Stimulated activated naive CD4-positive, alpha-beta T cell (primary cell): ENCODE data around the gene AKAP5.

Experiments used
- DNase-seq, 6 experiments: peaks; one replicate each; lab custom pipeline; 2025; lab: John Stamatoyannopoulos, UW

Gene AKAP5

DNA sequence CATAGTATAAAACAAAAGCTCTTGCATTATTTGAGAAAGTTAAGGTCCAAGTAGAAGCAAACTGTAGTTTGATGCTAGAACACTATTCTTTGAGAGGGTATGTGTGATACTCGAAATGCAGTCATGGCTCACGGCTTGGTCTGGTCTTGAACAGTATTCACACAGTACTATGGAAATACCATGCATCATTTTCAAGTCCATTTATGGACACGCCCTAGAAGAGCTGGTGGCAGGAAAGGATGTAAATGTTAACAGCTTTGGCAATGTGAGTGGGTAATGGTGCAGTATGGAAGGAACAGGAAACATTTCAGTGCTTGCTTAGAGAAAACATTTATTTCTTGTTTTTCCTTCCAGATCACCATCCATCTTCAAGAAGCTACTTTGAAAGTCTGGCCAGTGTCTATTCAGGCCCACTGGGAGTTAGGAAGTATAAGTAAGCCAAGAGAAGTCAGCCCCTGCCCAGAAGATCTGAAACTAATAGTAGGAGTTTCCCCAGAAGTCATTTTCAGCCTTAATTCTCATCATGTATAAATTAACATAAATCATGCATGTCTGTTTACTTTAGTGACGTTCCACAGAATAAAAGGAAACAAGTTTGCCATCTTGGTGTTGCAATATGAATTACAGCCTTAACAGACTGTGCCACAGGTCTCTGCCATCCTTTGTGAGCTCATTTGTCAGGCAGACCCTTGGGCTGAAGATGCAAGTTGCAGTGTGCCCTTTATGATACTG is 5.7 kb upstream of the AKAP5 start:
- no peak for DNase-seq

DNA sequence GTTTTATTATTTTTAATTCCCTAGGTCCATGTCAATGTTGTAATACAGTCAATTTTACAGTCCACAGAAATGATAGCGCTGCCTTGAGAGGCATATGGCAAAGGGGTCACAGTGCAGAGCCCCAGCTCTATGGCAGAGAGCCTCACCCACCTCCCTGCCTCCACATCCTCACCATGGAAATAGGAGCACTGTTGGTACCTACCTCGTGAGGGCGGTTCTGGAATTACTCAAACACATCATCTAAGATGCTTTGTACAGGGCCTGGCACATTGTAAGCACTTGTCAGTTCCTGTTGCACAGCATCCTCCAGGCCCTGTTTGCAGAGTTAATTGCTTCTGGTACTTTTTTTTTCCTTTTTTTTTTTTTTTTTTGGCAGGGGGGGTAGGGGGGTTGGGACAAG is 4.1 kb upstream of the AKAP5 start:
- no peak for DNase-seq

DNA sequence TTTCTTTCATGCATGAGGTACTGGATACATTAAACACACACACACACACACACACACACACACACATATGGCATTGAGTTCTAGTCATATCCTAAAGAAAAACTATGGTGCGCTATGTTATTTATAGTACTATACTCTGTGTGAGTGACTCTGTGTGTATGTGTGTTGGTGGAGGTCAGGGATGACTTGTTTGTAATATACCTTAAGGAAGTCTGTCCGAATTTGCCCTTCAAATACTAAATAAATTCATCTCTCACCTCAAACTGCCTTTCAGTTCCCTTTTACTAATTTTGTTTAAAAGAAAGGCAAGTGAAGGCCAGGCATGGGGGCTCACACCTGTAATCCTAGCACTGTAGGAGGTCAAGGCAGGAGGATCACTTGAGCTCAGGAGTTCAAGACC is 2.1 kb upstream of the AKAP5 start:
- DNase-seq = no peak

DNA sequence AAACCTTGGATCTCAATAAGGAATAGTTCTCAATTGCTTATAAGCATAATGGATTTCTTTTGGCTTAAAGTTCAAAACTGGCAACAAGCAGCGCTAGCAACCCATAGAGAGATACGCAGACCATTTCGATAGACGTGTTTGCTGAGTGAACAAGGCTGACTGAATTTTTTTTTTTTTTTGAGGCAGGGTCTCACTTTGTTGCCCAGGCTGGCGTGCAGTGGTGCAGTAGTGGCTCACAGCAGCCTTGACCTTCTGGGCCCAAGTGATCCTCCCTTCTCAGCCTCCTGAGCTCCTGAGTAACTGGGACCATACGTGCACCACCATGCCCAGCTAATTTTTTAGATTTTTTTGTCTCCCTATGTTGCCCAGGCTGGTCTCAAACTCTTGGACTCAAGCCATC is 1.4 kb upstream of the AKAP5 start:
- no peak for DNase-seq

DNA sequence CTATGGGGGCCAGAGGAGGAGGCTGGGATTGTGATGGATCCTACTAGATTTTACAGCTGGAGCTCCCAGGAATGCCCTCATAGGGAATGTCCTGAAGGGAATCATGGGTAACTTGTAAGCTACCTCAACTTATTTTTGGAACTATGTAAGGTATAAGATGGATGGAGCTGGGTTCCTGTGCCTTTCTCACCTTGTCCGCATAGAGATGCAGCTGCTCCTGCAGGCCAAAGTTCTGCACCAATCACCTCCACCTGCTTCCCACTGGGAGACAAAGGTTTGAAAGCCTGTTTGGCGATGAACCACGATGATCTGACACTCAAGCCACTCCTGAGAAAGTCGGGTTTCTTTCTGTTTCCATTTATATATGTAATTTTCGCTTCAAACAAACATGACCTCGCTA is 648 bp upstream of the AKAP5 start:
- no peak for DNase-seq

DNA sequence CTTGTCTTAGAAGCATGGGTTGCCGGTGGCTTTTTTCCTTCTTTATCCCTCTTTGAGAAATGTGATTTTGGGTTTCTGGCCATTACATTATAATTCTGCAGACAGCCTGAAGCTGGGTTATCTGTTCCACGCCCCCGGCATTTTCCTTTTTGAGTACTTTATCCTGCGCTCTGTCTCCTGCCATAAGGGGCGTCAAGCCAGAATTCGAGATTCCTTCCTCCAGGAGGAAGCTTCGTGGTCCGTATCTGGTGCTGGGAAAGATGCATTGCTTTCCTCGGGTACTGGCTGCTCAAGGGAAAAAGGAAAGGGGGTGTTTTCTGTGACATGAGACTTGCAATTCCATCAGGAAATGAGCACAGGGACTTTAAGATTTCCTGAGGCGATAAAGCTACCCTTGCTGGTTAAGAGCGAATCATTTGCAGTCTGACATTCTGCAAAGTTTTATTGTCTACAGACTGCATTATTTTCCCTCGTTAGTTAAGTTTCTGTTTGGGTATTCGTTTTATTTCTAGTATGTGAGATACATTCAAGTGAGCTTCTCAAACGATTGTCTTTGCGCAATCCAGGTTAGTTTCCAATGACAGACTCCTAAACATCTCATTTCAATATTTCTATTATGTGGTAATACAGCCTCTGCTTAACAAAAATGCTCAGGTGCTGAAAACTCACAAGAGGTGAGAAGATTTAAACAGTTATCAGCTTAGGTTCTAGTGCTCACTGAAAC is 694 bp downstream of the AKAP5 start:
- DNase-seq = peak in 1 of 6 experiments; percentile 10

DNA sequence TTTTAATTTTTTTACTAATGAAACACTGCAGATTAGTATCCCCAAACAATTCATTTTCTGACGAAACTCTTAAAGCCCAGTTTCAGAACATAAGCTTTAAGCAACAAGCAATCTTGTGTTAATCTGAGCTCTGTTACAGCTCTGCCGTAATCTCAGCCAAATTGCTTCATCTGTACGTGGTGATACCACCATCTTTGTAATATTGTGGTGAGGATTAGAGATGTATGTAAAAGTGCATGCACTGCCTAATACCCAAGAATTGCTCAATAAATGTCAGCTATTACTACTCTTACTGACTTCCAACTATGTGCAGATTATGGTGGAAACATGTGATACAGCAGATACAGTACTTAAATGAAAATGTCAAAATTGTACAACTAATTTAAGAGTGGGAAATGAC is 1.8 kb downstream of the AKAP5 start:
- DNase-seq = no peak

DNA sequence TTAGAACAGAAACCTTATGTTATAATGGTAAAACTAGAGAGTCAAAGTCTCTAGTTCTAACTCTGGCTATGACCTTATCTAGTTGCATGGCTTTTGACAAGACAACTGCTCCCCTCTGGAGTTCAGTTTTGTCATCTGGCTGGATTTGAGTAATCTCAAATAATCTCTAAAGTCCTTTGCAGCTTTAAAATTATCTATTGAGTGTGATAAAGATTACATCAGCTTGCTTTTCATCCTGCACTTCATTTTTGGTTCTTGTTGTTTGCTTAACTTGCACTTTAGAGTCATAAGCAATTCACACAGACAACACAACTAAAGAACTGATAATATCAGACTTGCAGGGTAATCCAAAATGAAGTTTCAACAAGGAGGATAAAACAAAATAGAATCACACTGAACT is 2.3 kb downstream of the AKAP5 start:
- no peak for DNase-seq

DNA sequence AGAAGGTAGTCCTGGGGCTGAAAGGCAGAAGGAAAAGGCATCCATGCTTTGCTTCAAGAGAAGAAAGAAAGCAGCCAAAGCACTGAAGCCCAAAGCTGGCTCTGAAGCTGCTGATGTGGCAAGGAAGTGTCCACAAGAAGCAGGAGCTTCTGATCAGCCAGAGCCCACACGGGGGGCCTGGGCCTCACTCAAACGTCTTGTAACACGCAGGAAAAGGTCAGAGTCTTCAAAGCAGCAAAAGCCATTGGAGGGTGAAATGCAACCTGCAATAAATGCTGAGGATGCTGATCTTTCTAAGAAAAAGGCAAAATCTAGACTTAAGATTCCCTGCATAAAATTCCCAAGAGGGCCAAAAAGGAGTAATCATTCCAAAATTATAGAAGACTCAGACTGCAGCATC is 3.2 kb downstream of the AKAP5 start:
- DNase-seq = no peak

DNA sequence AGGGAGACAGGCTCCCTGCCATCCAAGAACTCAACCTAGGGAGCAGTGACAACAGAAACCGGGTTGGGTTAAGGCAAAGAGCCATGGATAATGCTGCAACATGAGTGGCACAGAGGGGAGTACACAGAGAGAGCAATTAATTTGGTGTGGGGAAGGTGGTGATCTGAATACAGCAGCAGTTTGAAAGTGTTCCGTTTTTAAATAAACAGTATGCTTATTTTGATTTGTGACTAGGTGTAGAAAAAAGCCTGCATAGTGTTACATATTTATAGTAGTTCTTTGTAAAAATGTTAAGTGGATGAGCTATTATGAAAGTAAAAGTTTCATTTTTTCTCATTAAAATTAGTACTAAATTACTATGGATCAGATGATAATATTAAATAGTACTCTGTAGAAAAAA is 8.7 kb downstream of the AKAP5 start:
- DNase-seq = no peak

DNA sequence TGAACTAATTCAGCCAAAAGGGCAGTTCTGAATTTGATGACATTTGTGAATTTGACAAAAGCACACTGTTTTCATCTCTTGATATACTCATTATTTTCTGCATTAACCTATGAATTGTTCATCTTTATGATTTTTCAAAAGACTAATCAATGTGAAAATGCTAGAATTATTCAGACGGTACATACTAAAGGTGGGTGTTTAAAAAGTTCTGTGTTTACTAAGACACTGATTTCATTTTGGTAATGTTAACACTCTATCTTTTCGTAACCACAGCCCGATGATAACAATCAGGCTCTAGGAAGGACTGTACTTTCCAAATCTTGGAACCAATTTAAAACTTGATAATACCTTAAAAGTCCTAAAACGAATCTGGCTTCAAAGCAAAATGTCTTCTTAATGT is 9.4 kb downstream of the AKAP5 start:
- DNase-seq = no peak

DNA sequence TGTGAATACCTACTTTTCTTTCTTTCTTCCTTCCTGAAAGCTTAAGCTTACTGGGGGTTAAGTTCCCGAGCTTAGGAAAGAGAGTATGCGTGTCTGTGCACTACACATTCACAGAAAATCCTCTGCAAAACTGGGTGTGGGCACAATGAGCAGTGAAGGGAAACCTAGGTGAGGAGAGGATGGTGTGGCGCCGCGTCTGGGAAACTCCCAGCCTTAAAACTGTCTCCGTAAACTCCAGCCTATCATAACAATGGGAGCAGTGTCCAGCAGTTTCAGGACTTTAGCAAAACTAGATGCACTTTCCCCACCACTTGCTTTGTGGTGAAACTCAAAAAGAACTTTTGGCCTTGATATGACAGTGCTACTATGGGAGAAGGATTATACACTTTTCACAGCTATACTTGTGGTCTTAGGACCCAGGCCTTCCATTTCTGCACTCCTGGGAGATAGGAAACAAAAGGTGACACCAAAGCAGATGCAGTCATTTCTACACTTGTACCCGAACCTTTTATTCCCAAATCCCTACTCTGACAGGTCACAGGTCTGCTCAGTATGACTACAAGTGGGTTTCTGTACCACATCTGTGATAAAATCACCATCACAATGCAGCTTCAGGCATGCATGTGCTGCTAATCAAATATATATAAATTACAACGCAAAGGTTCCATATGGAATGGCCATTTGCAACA is 10.4 kb downstream of the AKAP5 start:
- no peak for DNase-seq

DNA sequence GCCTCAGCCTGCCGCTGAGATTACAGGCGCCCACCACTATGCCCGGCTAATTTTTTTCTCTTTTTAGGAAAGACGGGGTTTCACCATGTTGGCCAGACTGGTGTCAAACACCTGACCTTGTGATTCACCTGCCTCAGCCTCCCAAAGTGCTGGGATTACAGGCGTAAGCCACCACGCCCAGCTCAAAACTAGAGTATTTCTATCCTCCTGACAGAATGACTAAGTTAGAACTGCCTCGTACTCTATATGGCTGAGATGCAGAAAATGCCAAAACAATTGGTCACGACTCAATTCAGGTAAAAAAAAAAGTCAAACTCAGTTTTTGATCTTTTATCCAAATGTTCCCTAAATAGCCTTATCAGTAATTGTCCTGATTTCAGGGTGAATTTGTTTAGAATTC is 11.1 kb downstream of the AKAP5 start:
- no peak for DNase-seq

DNA sequence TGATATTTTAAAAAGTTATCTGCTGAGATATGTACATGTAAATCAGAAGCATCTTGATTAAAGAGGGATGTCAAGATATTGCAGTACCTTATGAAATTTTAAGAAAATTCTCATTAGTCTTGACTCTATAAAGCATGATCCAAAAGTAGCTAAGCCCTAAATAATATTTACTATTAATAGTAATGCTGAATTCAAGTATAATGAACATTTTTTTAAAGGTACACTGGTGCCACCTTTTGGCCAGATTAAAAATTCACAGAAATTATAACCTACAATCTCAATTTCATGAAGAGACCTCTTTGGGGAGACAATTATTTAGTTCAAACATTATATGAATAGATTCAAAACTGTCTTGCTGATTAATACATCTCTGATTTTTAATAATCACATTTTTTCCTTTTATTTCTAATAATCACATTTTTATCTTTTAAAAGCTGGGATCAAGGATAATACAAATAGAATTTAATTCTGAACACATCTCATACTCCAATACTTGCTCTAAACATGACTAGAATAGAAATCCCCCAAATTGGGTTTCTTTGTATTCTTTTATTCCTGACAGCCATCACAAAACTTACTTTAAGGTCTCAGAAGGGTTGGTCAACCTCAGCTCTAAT is 13.4 kb downstream of the AKAP5 start:
- DNase-seq = peak in 3 of 6 experiments; percentile 12 to 30 (median 22)

DNA sequence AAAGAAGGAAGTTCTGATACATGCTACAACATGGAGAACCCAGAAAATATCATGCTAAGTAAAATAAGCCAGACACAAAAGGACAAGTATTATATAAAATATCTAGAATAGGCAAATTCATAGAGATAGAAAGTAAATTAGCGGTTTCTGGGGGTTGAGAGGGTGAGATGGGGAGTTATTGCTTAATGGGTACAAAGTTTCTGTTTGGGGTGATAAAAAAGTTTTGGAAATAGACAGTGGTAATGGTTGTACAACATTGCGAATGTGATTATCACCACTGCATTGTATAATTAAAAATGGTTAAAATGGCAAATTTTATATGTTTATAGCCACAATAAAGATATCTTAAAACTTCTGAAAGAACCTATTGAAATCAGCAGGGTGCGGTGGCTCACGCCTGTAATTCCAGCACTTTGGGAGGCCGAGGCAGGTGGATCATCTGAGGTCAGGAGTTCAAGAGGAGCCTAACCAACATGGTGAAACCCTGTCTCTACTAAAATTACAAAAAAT is 23.3 kb downstream of the AKAP5 start:
- no peak for DNase-seq

DNA sequence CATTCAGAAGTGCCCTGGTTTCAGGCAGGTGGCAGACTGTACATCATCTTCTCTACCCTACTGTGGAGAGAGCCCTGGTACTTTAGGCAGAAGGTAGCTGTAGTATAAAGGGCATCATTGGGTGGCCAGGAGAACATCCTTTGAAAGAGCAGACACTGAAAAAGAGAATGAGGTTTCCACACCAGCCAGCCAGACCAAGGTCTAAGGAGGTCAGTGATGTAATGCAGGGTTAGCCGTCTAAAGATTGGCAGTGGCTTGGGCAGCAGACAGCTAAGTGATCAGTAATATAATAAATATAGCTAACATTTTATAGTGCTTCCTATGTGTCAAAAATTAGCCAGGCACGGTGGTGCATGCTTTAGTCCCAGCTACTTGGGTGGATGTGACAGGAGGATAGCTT is 26.3 kb downstream of the AKAP5 start:
- no peak for DNase-seq

DNA sequence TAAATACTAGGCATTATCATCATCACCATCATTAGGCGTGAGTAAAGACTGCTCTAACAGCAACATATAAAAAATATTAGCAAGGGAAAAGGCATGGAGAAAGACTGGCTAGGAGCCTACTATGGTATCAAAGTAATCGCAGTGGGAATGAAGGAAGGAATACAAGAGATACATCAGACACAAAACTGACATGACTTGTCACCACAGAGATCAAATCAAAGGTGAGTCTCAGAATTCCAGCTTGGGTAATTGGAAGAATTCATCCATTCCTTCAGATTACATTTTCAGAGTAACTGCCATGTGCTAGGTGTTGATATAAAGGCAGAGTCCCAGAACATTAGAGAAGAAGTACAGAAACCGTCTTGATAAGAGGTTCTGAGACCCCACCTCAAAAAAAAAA is 28.2 kb downstream of the AKAP5 start:
- DNase-seq = no peak

DNA sequence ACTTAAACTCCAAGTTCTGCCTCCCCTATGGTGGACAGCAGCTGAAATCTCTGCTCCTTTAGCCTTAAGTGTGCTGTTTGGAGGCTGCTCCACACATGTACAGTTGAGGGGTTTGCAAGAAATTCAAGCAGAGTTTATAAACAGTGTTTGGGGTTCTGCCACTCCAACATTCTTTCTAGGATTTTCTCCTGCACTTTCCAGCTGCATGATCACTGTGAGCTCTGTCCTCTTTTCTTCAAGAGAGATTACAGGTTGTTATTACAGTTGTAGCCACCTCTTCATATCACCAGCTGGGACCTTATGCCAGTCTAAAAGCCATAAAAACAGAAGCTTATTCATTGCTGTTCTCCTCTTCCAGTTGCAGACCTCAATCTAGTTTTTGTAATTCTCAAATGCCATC is 30.0 kb downstream of the AKAP5 start:
- DNase-seq = no peak

DNA sequence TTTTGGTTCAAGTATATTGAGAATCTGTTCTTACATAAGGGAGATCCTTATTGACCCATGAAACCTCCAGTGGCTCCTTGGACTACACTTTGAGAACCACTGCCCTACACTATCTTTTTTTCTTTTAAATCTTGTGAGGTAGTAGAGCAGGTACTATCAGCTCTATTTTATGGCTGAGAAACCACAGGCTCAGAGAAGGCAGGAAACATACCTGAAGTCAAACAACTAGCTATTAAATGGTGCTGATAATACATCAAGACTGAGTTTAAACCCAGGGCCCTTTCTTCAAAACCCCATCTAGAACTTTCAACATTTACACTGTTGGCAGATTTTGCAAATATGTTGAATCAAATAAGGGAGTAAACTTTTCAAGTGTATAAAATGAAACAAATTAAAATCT is 31.5 kb downstream of the AKAP5 start:
- peak in 1 of 6 experiments; percentile 8 for DNase-seq

DNA sequence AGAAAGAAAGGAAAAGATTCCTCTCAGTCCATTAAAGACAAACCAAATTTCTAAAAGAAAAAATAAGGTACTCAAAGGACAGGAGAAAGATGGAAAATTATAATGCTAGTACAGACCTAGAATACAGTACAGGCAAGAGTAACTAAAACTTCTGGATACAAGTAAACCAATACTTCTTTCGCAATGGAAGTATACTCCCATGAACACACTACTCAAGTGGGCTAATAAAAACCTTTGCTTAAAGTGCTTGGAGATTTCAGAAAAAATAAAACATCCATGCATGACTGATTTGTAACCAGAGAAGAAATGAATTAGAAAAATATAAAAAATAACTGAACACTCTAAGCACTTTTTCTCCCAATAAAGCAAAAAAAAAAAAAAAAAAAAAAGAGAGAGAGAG is 34.8 kb downstream of the AKAP5 start:
- no peak for DNase-seq

DNA sequence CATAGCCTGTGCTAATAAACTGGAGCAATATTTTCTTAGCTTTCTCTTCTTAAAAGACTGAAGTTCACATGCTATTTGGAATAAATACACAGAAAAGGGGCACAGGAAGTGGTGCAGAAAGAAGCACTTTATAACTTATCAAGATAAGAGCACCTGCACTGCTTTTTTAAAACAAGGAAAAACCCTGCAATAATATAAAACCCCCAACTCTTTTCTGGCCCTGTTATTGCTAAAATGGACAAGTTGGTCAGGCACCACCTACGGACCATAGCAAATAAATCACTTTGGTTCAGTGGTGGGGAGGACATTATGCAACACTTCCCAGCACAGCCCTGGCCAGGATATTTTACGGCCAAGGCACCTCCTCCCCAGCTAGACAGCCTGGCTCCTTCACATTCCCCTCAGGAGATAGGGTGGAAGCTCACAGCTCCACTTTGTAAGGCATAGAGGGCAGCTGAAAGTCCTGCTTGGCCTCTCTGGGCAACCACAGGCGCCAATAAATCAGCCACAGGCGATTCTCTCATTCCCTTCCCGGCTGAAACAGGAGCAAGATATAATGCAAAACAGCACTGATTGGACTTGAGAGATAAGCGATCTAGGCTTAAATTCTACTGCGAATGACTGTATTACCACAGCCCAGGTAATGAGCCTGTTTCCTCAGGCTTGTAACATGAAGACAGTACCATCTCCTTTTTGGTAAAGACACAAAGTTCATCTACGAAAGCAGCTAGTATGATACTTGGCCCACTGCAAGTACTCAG is 36.3 kb downstream of the AKAP5 start:
- peak in 3 of 6 experiments; percentile 47 to 54 (median 49) for DNase-seq

DNA sequence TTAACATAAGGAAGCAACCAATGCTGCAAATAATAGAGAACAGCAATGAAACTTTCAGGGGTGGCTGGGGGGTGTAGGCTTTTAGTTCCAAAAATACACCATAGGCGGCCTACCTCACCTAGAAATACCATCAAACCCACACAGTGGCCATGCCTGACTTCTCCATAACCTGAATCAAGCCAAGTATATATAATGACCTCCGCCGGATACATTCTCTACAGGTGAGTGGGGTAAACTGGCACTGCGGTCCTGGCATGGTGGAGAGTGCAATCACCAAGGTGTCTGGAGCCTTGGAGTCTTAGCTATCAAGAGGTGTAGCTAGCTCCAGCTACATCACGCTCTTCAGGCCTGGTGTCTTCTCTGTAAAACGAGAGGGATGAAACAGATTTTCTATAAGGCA is 37.2 kb downstream of the AKAP5 start:
- peak in 3 of 6 experiments; percentile 16 to 50 (median 37) for DNase-seq
